Measurements from ENCODE around the gene NRDE2.

NRDE2 gene

DNA sequence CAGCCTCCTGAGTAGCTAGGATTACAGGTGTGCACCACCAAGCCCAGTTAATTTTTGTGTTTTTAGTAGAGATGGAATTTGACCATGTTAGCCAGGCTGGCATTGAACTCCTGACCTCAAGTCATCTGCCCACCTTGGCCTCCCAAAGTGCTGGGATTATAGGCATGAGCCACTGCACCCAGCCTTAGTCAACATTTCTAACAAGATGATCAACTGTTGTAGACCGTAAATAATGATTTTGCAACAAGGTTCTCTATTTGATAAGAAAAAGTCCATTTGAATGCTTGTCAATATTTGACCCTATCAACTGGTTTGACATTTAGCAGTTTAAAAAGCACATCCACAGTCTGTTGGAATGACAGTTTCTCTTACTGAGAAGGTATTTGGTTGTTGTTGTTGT, 25.2 kb upstream of the NRDE2 start:
- no peak for TF ChIP-seq POLR2AphosphoS5 (IDR thresholded peaks at IDR 0.05; ENCODE audit: low read depth)
- TF ChIP-seq SPI1 (IDR thresholded peaks at IDR 0.05; ENCODE audit: borderline replicate concordance, low read depth), result no peak
- Histone ChIP-seq H3K4me3 (replicated peaks; ENCODE audit: insufficient read depth, low read length) (no peak overlapping the region), H3K27me3 (ENCODE audit: insufficient read depth, poor library complexity, severe bottlenecking) (no peaks in the 10 kb centered on the region), H3K27ac (replicated peaks) (no peak overlapping the region)
- DNase-seq (ENCODE audit: low read depth in 1 of 2, low spot score in 1 of 2), result no peak

DNA sequence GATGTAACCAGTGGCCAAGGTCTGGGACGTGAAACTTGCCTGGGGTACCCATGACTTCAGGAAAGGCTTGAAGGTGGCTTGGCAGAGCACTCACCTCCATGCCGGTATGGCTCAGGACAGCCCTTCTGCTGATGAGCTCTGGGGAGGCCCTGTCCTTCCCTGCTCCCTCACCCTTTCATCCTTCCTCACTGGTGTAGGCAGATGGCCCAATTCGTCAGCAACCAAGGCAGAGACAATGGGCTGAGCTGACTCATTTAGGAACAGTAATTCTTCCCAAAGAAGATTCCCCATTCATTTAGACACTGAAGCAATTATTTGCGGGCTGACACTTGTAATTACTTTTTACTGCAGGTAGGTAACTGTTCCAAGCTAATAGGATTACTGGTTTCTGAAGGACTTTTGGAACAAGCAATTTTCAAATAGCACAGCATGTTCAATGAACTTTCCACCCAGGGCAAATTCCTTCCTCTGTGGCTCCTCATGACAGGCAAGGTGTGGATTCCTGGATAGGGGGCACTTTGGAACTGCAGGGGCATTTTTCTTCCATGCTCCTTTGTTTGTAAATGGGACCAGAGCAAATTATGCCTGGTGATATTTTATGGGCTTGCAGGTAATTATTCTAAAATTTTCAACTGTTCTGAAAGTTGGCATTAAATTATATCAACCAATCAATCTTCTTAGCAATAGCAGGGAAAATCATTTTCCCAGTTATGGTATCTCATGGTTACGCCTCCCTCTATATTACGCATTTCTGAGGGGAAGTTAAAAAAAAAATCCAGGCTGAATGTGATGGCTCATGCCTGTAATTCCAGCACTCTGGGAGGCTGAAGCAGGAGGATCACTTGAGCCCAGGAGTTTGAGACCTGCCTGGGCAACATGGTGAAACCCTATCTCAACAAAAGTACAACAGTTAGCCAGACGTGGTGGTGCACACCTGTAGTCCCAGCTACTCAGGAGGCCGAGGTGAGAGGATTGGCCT, 24.1 kb upstream of the NRDE2 start:
- H3K4me3 ChIP-seq (replicated peaks; ENCODE audit: insufficient read depth, low read length), result no peak overlapping the region
- TF ChIP-seq, protein P1, sequence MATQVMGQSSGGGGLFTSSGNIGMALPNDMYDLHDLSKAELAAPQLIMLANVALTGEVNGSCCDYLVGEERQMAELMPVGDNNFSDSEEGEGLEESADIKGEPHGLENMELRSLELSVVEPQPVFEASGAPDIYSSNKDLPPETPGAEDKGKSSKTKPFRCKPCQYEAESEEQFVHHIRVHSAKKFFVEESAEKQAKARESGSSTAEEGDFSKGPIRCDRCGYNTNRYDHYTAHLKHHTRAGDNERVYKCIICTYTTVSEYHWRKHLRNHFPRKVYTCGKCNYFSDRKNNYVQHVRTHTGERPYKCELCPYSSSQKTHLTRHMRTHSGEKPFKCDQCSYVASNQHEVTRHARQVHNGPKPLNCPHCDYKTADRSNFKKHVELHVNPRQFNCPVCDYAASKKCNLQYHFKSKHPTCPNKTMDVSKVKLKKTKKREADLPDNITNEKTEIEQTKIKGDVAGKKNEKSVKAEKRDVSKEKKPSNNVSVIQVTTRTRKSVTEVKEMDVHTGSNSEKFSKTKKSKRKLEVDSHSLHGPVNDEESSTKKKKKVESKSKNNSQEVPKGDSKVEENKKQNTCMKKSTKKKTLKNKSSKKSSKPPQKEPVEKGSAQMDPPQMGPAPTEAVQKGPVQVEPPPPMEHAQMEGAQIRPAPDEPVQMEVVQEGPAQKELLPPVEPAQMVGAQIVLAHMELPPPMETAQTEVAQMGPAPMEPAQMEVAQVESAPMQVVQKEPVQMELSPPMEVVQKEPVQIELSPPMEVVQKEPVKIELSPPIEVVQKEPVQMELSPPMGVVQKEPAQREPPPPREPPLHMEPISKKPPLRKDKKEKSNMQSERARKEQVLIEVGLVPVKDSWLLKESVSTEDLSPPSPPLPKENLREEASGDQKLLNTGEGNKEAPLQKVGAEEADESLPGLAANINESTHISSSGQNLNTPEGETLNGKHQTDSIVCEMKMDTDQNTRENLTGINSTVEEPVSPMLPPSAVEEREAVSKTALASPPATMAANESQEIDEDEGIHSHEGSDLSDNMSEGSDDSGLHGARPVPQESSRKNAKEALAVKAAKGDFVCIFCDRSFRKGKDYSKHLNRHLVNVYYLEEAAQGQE (IDR thresholded peaks at IDR 0.05; ENCODE audit: insufficient replicate concordance, low read depth), result no peak
- TF ChIP-seq POLR2AphosphoS5 (IDR thresholded peaks at IDR 0.05; ENCODE audit: low read depth), result no peak
- TF ChIP-seq, protein P2, sequence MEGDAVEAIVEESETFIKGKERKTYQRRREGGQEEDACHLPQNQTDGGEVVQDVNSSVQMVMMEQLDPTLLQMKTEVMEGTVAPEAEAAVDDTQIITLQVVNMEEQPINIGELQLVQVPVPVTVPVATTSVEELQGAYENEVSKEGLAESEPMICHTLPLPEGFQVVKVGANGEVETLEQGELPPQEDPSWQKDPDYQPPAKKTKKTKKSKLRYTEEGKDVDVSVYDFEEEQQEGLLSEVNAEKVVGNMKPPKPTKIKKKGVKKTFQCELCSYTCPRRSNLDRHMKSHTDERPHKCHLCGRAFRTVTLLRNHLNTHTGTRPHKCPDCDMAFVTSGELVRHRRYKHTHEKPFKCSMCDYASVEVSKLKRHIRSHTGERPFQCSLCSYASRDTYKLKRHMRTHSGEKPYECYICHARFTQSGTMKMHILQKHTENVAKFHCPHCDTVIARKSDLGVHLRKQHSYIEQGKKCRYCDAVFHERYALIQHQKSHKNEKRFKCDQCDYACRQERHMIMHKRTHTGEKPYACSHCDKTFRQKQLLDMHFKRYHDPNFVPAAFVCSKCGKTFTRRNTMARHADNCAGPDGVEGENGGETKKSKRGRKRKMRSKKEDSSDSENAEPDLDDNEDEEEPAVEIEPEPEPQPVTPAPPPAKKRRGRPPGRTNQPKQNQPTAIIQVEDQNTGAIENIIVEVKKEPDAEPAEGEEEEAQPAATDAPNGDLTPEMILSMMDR (IDR thresholded peaks at IDR 0.05; ENCODE audit: insufficient read depth, low read length), result no peak
- no peak for TF ChIP-seq GABPA (IDR thresholded peaks at IDR 0.05; ENCODE audit: low read depth)
- TF ChIP-seq SPI1 (IDR thresholded peaks at IDR 0.05; ENCODE audit: borderline replicate concordance, low read depth), result no peak
- H3K27ac ChIP-seq (replicated peaks), result no peak overlapping the region
- DNase-seq (ENCODE audit: low read depth in 1 of 2, low spot score in 1 of 2), result no peak
- H3K27me3 ChIP-seq (ENCODE audit: insufficient read depth, poor library complexity, severe bottlenecking), result no peaks in the 10 kb centered on the region

DNA sequence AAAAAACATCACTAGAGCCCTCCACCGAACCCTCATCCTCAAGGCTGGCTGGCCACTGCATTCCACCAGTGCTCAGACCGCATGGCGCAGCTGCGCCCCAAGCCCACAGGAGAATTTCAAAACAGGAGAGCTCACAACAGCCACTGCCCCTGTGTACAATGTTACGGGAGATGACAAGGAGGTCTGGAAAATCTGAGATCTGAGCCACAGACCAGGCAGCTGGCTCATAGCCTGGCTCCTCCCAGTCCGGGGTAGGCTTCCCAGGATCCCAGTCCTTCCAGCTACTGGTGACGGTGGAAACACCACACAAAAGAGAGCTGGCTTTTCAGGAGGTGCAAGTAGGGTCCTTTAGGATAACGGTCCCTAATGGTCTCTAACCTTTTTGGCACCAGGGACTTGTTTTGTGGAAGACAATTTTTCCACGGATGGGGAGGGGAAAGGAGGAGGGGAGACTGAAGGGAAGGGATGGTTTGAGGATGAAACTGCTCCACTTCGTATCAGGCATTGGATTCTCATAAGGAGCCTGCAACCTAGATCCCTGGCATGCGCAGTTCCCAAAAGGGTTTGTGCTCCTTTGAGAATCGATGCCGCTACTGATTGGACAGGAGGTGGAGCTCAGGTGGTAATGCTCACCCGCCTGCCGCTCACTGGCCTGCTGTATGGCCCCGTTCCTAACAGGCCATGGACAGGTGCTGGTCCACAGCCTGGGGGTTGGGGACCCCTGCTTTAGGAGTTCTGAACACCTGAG, 23.0 kb upstream of the NRDE2 start:
- Histone ChIP-seq H3K4me3 (replicated peaks; ENCODE audit: insufficient read depth, low read length) (no peak overlapping the region), H3K27ac (replicated peaks) (no peak overlapping the region), H3K27me3 (ENCODE audit: insufficient read depth, poor library complexity, severe bottlenecking) (no peaks in the 10 kb centered on the region)
- no peak for TF ChIP-seq GABPA (IDR thresholded peaks at IDR 0.05; ENCODE audit: low read depth)
- no peak for TF ChIP-seq POLR2AphosphoS5 (IDR thresholded peaks at IDR 0.05; ENCODE audit: low read depth)
- TF ChIP-seq, protein P1 (IDR thresholded peaks at IDR 0.05; ENCODE audit: insufficient replicate concordance, low read depth), result no peak
- TF ChIP-seq, protein P2 (IDR thresholded peaks at IDR 0.05; ENCODE audit: insufficient read depth, low read length), result no peak
- TF ChIP-seq SPI1 (IDR thresholded peaks at IDR 0.05; ENCODE audit: borderline replicate concordance, low read depth), result no peak
- no peak for DNase-seq (ENCODE audit: low read depth in 1 of 2, low spot score in 1 of 2)

DNA sequence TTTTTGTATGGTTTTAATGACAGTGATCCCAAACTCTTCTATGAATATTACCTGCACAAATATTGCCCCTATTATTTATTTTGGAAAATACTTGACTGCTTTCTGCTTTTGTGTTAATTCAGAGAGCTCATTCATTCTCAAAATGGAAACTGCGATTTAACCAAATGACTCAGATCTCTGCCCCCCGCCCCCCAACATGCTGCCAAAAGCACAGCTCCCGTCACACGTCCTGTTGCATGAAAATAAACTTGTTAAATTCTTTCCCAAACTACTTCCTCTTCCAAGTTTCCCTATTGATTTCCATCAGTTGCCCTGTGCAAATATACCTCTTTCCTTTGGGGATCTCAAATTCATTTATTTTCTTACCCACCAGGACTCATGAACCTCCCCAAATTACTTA, 18.0 kb upstream of the NRDE2 start:
- Histone ChIP-seq H3K27me3 (ENCODE audit: insufficient read depth, poor library complexity, severe bottlenecking) (no peaks in the 10 kb centered on the region), H3K4me3 (replicated peaks; ENCODE audit: insufficient read depth, low read length) (no peak overlapping the region), H3K27ac (replicated peaks) (no peak overlapping the region)
- TF ChIP-seq, protein P1 (IDR thresholded peaks at IDR 0.05; ENCODE audit: insufficient replicate concordance, low read depth), result no peak
- TF ChIP-seq POLR2AphosphoS5 (IDR thresholded peaks at IDR 0.05; ENCODE audit: low read depth) (no peak), SPI1 (IDR thresholded peaks at IDR 0.05; ENCODE audit: borderline replicate concordance, low read depth) (no peak), GABPA (IDR thresholded peaks at IDR 0.05; ENCODE audit: low read depth) (no peak)
- TF ChIP-seq, protein P2 (IDR thresholded peaks at IDR 0.05; ENCODE audit: insufficient read depth, low read length), result no peak
- no peak for DNase-seq (ENCODE audit: low read depth in 1 of 2, low spot score in 1 of 2)

Data from HL-60 (cell line).